Measurements from ENCODE around the gene CFAP161.

CFAP161 gene

GRCh38 chr15:81196576-81197254 lies 62.6 kb downstream of the CFAP161 start, which contains the start of gene IL16:
Gene IL16, plus strand, starts transcription at chr15:81196879. Its CDS starts 28,521 bp downstream, at chr15:81225400.
- Mint-ChIP-seq H3K4me3 (no peak within 1 kb of the TSS), H3K27me3 (ENCODE audit: low read depth) (peaks cover 15% of the 10 kb centered on the region), H3K4me1 (ENCODE audit: low read depth) (peaks cover 2% of the 10 kb centered on the region), H3K27ac (no peak within 1 kb of the TSS), H3K9me3 (no peaks in the 10 kb centered on the region), H3K36me3 (ENCODE audit: low read depth) (no peaks in the 10 kb centered on the region)

- H3K4me1 Mint-ChIP-seq (ENCODE audit: low read depth): peaks cover 2% of the 10 kb centered on the region
- no peaks in the 10 kb centered on the region for H3K9me3 Mint-ChIP-seq
- no peak overlapping the region for H3K4me3 Mint-ChIP-seq
- no peaks in the 10 kb centered on the region for H3K36me3 Mint-ChIP-seq (ENCODE audit: low read depth)
- no peak overlapping the region for H3K27ac Mint-ChIP-seq
- H3K27me3 Mint-ChIP-seq (ENCODE audit: low read depth): peaks cover 11% of the 10 kb centered on the region
Observed at GRCh38 chr15:81197255-81197630, 63.2 kb downstream of the CFAP161 start.

- no peaks in the 10 kb centered on the region for H3K9me3 Mint-ChIP-seq
- H3K27me3 Mint-ChIP-seq (ENCODE audit: low read depth): peaks cover 8% of the 10 kb centered on the region
- H3K4me1 Mint-ChIP-seq (ENCODE audit: low read depth): peaks cover 2% of the 10 kb centered on the region
- H3K36me3 Mint-ChIP-seq (ENCODE audit: low read depth): no peaks in the 10 kb centered on the region
- no peak overlapping the region for H3K4me3 Mint-ChIP-seq
- H3K27ac Mint-ChIP-seq: no peak overlapping the region
Observed at GRCh38 chr15:81197688-81198281, 63.7 kb downstream of the CFAP161 start.

All from T-helper 1 cell treated with Interleukin-12 subunit alpha and Interleukin-12 subunit beta and Interleukin-4 antibody, amounts not matched to agents 30 μg/mL and 1 μg/mL, for 36 hours (primary cell).